ENCODE results near the gene PCSK5. TPM values are rescaled to one million over a fixed set of nuclear protein-coding genes. Genes with fewer than 3 reads are reported as not detected.

PCSK5 gene
- total and polyA plus RNA-seq, 2 of the 8 experiments (the other 6 are each of a cell fraction or from before 2014, with no cell fraction given), result 5.5 to 10.7 TPM

DNA sequence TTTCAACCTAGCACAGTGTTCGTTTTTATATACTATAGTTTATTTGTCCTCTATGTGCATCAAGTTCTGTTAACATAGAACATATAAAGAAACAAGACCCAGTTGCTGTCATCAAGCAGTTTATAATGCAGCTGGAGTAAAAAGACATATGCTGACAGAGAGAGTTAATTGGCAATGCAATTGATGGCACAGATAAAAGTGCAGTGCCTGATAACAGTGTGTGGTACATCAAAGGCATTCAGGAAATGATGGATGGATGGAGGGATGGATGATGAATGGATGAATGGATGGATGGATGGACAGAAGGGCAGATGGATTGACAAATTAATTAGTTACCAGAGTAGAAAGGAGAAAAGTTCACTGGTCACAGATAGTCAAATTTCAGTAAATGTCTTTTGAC lies 264.9 kb downstream of the PCSK5 start:
- Histone ChIP-seq H4K8ac (ENCODE audit: extremely low read depth, insufficient read depth, low read length) (no peak overlapping the region), H3K79me2 (ENCODE audit: control insufficient read depth in 1 of 2, insufficient read depth in 2 of 2, low read length in 2 of 2) (no peaks in the 10 kb centered on the region), H3K56ac (replicated peaks; ENCODE audit: insufficient read length, low read depth, low read length) (no peak overlapping the region), H3K79me1 (ENCODE audit: low read depth, low read length) (no peaks in the 10 kb centered on the region), H3K27ac (ENCODE audit: low read depth, low read length) (no peak overlapping the region), H3K4me1 (replicated peaks in 1 of 4; ENCODE audit: control insufficient read depth in 3 of 4, insufficient read depth in 4 of 4, low read length in 3 of 4) (peaks cover 0 to 8% (median 3%) of the 10 kb centered on the region in 4 experiments; a peak in 4 of 7 replicates), H3K23ac (ENCODE audit: insufficient read length) (no peak overlapping the region), H3K14ac (ENCODE audit: insufficient read length) (no peak overlapping the region), H3K27me3 (replicated peaks in 1 of 4; ENCODE audit: control insufficient read depth in 3 of 4, extremely low read depth in 1 of 4, insufficient read depth in 3 of 4, low read length in 3 of 4) (no peaks in the 10 kb centered on the region), H3K18ac (ENCODE audit: extremely low read depth, low read length) (no peak overlapping the region), H2BK5ac (ENCODE audit: low read depth, low read length) (no peak overlapping the region), H3K4me2 (ENCODE audit: insufficient read depth in 1 of 2, low read depth in 2 of 2, low read length in 2 of 2) (no peak overlapping the region), H3K9ac (replicated peaks in 1 of 4; ENCODE audit: extremely low read depth in 1 of 4, low read depth in 3 of 4, low read length in 3 of 4) (no peak overlapping the region), H2BK20ac (ENCODE audit: low read length) (no peak overlapping the region), H3K4ac (replicated peaks; ENCODE audit: insufficient read length, low read depth, low read length) (no peak overlapping the region), H2BK12ac (ENCODE audit: low read depth, low read length) (no peak overlapping the region), H3K36me3 (ENCODE audit: control insufficient read depth in 2 of 4, insufficient read depth in 4 of 4, low read length in 3 of 4) (0 out of 8 replicates have a peak, but pooled peaks cover 0 to 2% (median 0%) of the 10 kb centered on the region in 4 experiments), H3K9me3 (ENCODE audit: insufficient read depth in 2 of 2, low read depth in 1 of 2, low read length in 1 of 2) (no peaks in the 10 kb centered on the region), H4K5ac (ENCODE audit: insufficient read length, low read depth, low read length) (no peak overlapping the region), H2AK5ac (ENCODE audit: low read depth, low read length) (no peak overlapping the region), H2BK15ac (ENCODE audit: low read length) (no peak overlapping the region), H4K20me1 (replicated peaks in 1 of 2; ENCODE audit: control insufficient read depth in 1 of 2, insufficient read depth in 2 of 2, low read length in 2 of 2) (no peaks in the 10 kb centered on the region), H4K91ac (replicated peaks; ENCODE audit: insufficient read length, low read length) (no peak overlapping the region), H2AFZ (ENCODE audit: low read length) (no peak overlapping the region), H3K23me2 (ENCODE audit: low read depth, low read length) (no peaks in the 10 kb centered on the region), H2BK120ac (replicated peaks; ENCODE audit: low read depth, low read length) (no peak overlapping the region), H3K4me3 (ENCODE audit: extremely low read depth in 1 of 4, insufficient read depth in 2 of 4, low read depth in 3 of 4, low read length in 4 of 4) (no peak overlapping the region)
- WGBS, 2 experiments (ENCODE audit: extremely low coverage in 1 of 2, insufficient coverage in 1 of 2, insufficient read length in 1 of 2, insufficient replicate concordance in 2 of 2, low coverage in 1 of 2, low lambda C conversion rate in 2 of 2, missing lambda C conversion rate in 1 of 2), result 94% methylated on average over 1 of the region's 1 CpG; no CpG with 5 or more reads in 1 of the 2 experiments
- ChIA-PET POLR2A (ENCODE audit: partially characterized antibody) (no interaction called here), CTCF (ENCODE audit: partially characterized antibody) (interaction anchor here (1.0 kb wide), 1 partner anchor 17 kb away, joined by 3 read pairs; no protein-coding TSS in a partner anchor)
- TF ChIP-seq ASH2L (IDR thresholded peaks at IDR 0.05; ENCODE audit: low read length) (no peak), POLR2AphosphoS5 (IDR thresholded peaks at IDR 0.05; ENCODE audit: low read depth, low read length) (no peak), SIX5 (IDR thresholded peaks at IDR 0.05; ENCODE audit: low read depth, low read length) (no peak), SP1 (IDR thresholded peaks at IDR 0.05; ENCODE audit: low read depth, low read length) (no peak), SAP30 (IDR thresholded peaks at IDR 0.05; ENCODE audit: insufficient read depth, insufficient replicate concordance, low read length) (no peak), NANOG (IDR thresholded peaks at IDR 0.05; ENCODE audit: insufficient read depth, low read depth, low read length, poor library complexity, severe bottlenecking) (no peak), JUN (IDR thresholded peaks at IDR 0.05; ENCODE audit: low read depth, low read length) (no peak), RFX5 (IDR thresholded peaks at IDR 0.05; ENCODE audit: borderline replicate concordance, low read depth, low read length) (no peak), EZH2 (IDR thresholded peaks at IDR 0.05; ENCODE audit: low read depth, low read length, severe bottlenecking) (no peak), JUND (IDR thresholded peaks at IDR 0.05; ENCODE audit: low read length) (no peak), TCF12 (IDR thresholded peaks at IDR 0.05; ENCODE audit: low read depth, low read length) (no peak), SIN3A (conservative IDR thresholded peaks at IDR 0.05 in 1 of 2, IDR thresholded peaks at IDR 0.05 in 1 of 2; ENCODE audit: low read depth in 1 of 2, low read length in 2 of 2) (no peak)
- TF ChIP-seq, protein P1, sequence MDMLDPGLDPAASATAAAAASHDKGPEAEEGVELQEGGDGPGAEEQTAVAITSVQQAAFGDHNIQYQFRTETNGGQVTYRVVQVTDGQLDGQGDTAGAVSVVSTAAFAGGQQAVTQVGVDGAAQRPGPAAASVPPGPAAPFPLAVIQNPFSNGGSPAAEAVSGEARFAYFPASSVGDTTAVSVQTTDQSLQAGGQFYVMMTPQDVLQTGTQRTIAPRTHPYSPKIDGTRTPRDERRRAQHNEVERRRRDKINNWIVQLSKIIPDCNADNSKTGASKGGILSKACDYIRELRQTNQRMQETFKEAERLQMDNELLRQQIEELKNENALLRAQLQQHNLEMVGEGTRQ (IDR thresholded peaks at IDR 0.05; ENCODE audit: low read length), result no peak
- DNase-seq (ENCODE audit: low read depth in 1 of 2, low spot score in 2 of 2) (no peak), FAIRE-seq (no peak)
